ENCODE measurements around the gene CFAP221. TPM values are rescaled to one million over a fixed set of nuclear protein-coding genes. Genes with fewer than 3 reads are reported as not detected.
"Not testable (repeated sequence)": the region's sequence is repeated elsewhere in the genome, so short reads cannot be mapped to it uniquely, and the experiment has no call there.

CFAP221 gene
- polyA plus RNA-seq, 3 donors, result 19.6 to 25.4 (median 22.9) TPM

- DNase-seq (ENCODE audit: low read depth in 3 of 3, low spot score in 2 of 3), result no peak
Measured at GRCh38 chr2:119583291-119583690, 39.0 kb downstream of the CFAP221 start.

- DNase-seq (ENCODE audit: low read depth in 3 of 3, low spot score in 2 of 3), result no peak
Measured at GRCh38 chr2:119584469-119584868, 40.2 kb downstream of the CFAP221 start.

- no peak for DNase-seq (ENCODE audit: low read depth in 3 of 3, low spot score in 2 of 3)
Measured at GRCh38 chr2:119586085-119586484, 41.8 kb downstream of the CFAP221 start.

GRCh38 chr2:119590873-119591272, 46.6 kb downstream of the CFAP221 start:
- DNase-seq (ENCODE audit: low read depth in 3 of 3, low spot score in 2 of 3), result no peak

- DNase-seq (ENCODE audit: low read depth in 3 of 3, low spot score in 2 of 3), result no peak
Measured at GRCh38 chr2:119591523-119591922, 47.3 kb downstream of the CFAP221 start.

GRCh38 chr2:119592436-119592835, 48.2 kb downstream of the CFAP221 start:
- no peak for DNase-seq (ENCODE audit: low read depth in 3 of 3, low spot score in 2 of 3)

- no peak for DNase-seq (ENCODE audit: low read depth in 3 of 3, low spot score in 2 of 3)
Measured at GRCh38 chr2:119596638-119597037, 52.4 kb downstream of the CFAP221 start.

GRCh38 chr2:119598596-119599263, 54.5 kb downstream of the CFAP221 start:
- peak; percentile 57 to 81 (median 65) for DNase-seq (ENCODE audit: low read depth in 3 of 3, low spot score in 2 of 3)

GRCh38 chr2:119599384-119599783, 55.1 kb downstream of the CFAP221 start:
- no peak for DNase-seq (ENCODE audit: low read depth in 3 of 3, low spot score in 2 of 3)

- no peak for DNase-seq (ENCODE audit: low read depth in 3 of 3, low spot score in 2 of 3)
Measured at GRCh38 chr2:119605096-119605495, 60.8 kb downstream of the CFAP221 start.

GRCh38 chr2:119606674-119607073, 62.4 kb downstream of the CFAP221 start:
- DNase-seq (ENCODE audit: low read depth in 3 of 3, low spot score in 2 of 3), result no peak

- DNase-seq (ENCODE audit: low read depth in 3 of 3, low spot score in 2 of 3), result no peak
Measured at GRCh38 chr2:119608553-119608952, 64.3 kb downstream of the CFAP221 start.

GRCh38 chr2:119609337-119609736, 65.1 kb downstream of the CFAP221 start:
- no peak for DNase-seq (ENCODE audit: low read depth in 3 of 3, low spot score in 2 of 3)

- not testable (repeated sequence) for DNase-seq (ENCODE audit: low read depth in 3 of 3, low spot score in 2 of 3)
Measured at GRCh38 chr2:119614140-119614539, 69.9 kb downstream of the CFAP221 start.

- DNase-seq (ENCODE audit: low read depth in 3 of 3, low spot score in 2 of 3), result no peak
Measured at GRCh38 chr2:119616421-119616820, 72.2 kb downstream of the CFAP221 start.

- DNase-seq (ENCODE audit: low read depth in 3 of 3, low spot score in 2 of 3), result no peak
Measured at GRCh38 chr2:119617455-119617854, 73.2 kb downstream of the CFAP221 start.

- DNase-seq (ENCODE audit: low read depth in 3 of 3, low spot score in 2 of 3), result not testable (repeated sequence)
Measured at GRCh38 chr2:119618725-119619124, 74.5 kb downstream of the CFAP221 start.

GRCh38 chr2:119625226-119625625, 81.0 kb downstream of the CFAP221 start:
- no peak for DNase-seq (ENCODE audit: low read depth in 3 of 3, low spot score in 2 of 3)

- DNase-seq (ENCODE audit: low read depth in 3 of 3, low spot score in 2 of 3), result peak in 1 of 3 donors; percentile 8
Measured at GRCh38 chr2:119629323-119629825, 85.1 kb downstream of the CFAP221 start.

GRCh38 chr2:119630121-119630520, 85.9 kb downstream of the CFAP221 start:
- no peak for DNase-seq (ENCODE audit: low read depth in 3 of 3, low spot score in 2 of 3)

- no peak for DNase-seq (ENCODE audit: low read depth in 3 of 3, low spot score in 2 of 3)
Measured at GRCh38 chr2:119637371-119637770, 93.1 kb downstream of the CFAP221 start.

- DNase-seq (ENCODE audit: low read depth in 3 of 3, low spot score in 2 of 3), result no peak
Measured at GRCh38 chr2:119638246-119638645, 94.0 kb downstream of the CFAP221 start.
